GM12878 (cell line): Measurements from ENCODE around the gene CPT1C. TPM values are rescaled to one million over a fixed set of nuclear protein-coding genes. Genes with fewer than 3 reads are reported as not detected.

Source experiments
- BCLAF1 ChIP-seq: fragments of 450-650 bp; IDR thresholded peaks from 2 replicates; pipeline ENCODE4 v1.6.1; 2017; ENCODE audit warnings: antibody characterized with exemption, mild to moderate bottlenecking, moderate library complexity
- CBX5 ChIP-seq: sonication (generic); IDR thresholded peaks from 2 replicates; pipeline ENCODE4 v1.6.1; 2016; ENCODE audit warnings: low read depth, moderate library complexity, mild to moderate bottlenecking, inconsistent platforms
- CEBPZ ChIP-seq: fragments of 150-350 bp; IDR thresholded peaks from 2 replicates; pipeline ENCODE4 v1.6.1; 2016; ENCODE audit warnings: low read depth, low read length
- CUX1 ChIP-seq: IDR thresholded peaks from 2 replicates; pipeline ENCODE4 v1.6.1; 2012; ENCODE audit warnings: improper control_type of control experiment, low read depth, low read length; ENCODE audit not compliant: insufficient replicate concordance
- E4F1 ChIP-seq: fragments of 450-650 bp; IDR thresholded peaks from 2 replicates; pipeline ENCODE4 v1.6.1; 2018; ENCODE audit warnings: borderline replicate concordance, mild to moderate bottlenecking; ENCODE audit not compliant: partially characterized antibody
- EGR1 ChIP-seq, 2 experiments: IDR thresholded peaks; 1 replicate in 1 of 2; 2 replicates in 1 of 2; pipeline ENCODE4 v1.6.1; 2011 to 2012; ENCODE audit warnings: low read depth in 2 of 2, low read length in 2 of 2, borderline replicate concordance in 1 of 2, mild to moderate bottlenecking in 1 of 2, moderate library complexity in 1 of 2
- FOS ChIP-seq: IDR thresholded peaks from 3 replicates; pipeline ENCODE4 v1.6.1; 2011; ENCODE audit warnings: borderline replicate concordance; ENCODE audit not compliant: insufficient read length; ENCODE audit errors: extremely low read depth
- MEF2A ChIP-seq: IDR thresholded peaks from 2 replicates; pipeline ENCODE4 v1.6.1; 2011; ENCODE audit warnings: low read depth, mild to moderate bottlenecking, low read length, moderate library complexity; ENCODE audit not compliant: insufficient read depth
- MYB ChIP-seq: fragments of 150-350 bp; IDR thresholded peaks from 2 replicates; pipeline ENCODE4 v1.6.1; 2014; ENCODE audit warnings: mild to moderate bottlenecking, low read depth, low read length, borderline replicate concordance
- RCOR1 ChIP-seq: conservative IDR thresholded peaks from 2 replicates; pipeline ENCODE4 v1.6.1; 2012; ENCODE audit warnings: low read depth, low read length, improper control_type of control experiment
- SMARCA5 ChIP-seq: fragments of 450-650 bp; IDR thresholded peaks from 2 replicates; pipeline ENCODE4 v1.6.1; 2017; ENCODE audit warnings: mild to moderate bottlenecking
- SREBF1 ChIP-seq: IDR thresholded peaks from 2 replicates; pipeline ENCODE4 v1.6.1; 2012; ENCODE audit warnings: mild to moderate bottlenecking, low read length
- ZNF274 ChIP-seq: IDR thresholded peaks from one replicate; pipeline ENCODE4 v1.8.0; 2011; ENCODE audit not compliant: insufficient read length, insufficient read depth
- ZSCAN29 ChIP-seq: fragments of 450-650 bp; IDR thresholded peaks from 2 replicates; pipeline ENCODE4 v1.6.1; 2017; ENCODE audit warnings: mild to moderate bottlenecking, moderate library complexity
- polyA plus RNA-seq, 11 experiments: library from polyadenylated mRNA; depleted of rRNA in 4 of 11; unstranded in 6 of 11; stranded (reverse) in 5 of 11; fragments of >200 nt; fragmentation: Nextera tagmentation in 4 of 11; fragmentation: Illumina TruSeq in 1 of 11; extraction: Ambion mirVana in 4 of 11; extraction: Trizol in 1 of 11; gene quantifications; 1 replicate in 1 of 11; 2 replicates in 10 of 11; pipeline versions ENCODE4 v1.2.1 to v1.2.3, GENCODE V29; 2011 to 2016; ENCODE audit warnings: inconsistent platforms in 2 of 11, missing spikeins in 2 of 11, low read depth in 1 of 11
- total RNA-seq, 4 experiments: library from RNA; depleted of rRNA in 3 of 4; stranded (reverse); fragments of >200 nt in 3 of 4; fragmentation: Illumina TruSeq in 1 of 4; extraction: Trizol in 1 of 4; gene quantifications; 2 replicates each; pipeline versions ENCODE4 v1.2.1 to v1.2.3, GENCODE V29; 2013 to 2021

Gene CPT1C
- total and polyA plus RNA-seq, 10 of the 15 experiments (the other 5 are each of a cell fraction or from before 2014, with no cell fraction given) = 0.04 to 0.56 (median 0.21) TPM; not detected in 3

DNA sequence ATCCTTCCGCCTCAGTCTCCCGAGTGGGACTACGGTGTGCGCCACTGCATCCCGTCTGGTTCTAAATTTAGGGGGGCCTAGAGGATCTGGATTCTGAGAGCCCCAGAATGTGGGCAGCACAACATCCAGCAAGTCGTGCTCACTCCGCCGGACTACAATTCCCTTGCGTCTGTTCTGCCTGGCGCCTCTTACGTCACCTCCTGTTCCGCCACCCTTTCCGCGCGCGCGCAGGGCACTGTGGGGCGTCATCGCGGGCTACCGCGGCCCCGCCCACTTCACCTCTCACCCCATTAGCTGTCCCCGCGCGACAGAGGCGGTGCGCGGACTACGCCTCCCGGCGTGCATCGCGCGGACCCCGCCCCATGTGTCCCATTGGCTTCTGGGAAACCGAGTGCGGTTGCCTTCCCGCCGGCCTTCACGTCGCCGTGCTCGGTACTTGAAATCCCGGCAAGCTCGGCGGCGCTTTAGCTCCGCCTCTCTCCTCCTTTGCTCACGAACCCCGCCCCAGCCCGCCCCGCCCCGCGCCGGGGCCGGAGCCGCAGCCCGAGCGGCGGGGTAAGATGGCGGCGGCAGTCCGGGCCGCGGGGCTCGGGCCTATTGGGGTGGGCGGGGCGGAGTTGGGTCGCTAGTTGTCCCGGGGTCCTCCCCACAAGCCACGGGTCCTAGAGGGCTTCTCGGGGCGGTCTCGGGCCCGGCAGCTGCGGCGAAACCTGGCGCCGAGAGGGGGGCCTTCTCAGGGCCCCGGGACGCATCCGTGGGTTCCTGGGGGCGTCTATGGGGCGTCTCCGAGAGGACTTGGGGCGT lies 49.0 kb upstream of the CPT1C start, which contains the start of gene SCAF1 (continued):
- TF ChIP-seq CEBPZ (no peak), EGR1 (IDR thresholded peaks at IDR 0.05; ENCODE audit: borderline replicate concordance in 1 of 2, low read depth in 2 of 2, low read length in 2 of 2) (peak in 1 of 2 experiments; percentile 34; a peak in 1 of 3 replicates), ZSCAN29 (no peak), E4F1 (no peak), MYB (no peak), BCLAF1 (no peak), RCOR1 (0 out of 2 replicates have a peak, but pooled peaks have one; percentile 67), CBX5 (no peak), CUX1 (no peak), ZNF274 (no peak), MEF2A (no peak), SREBF1 (peak; percentile 91), FOS (no peak), SMARCA5 (no peak)
